HepG2 (cell line): Measurements from ENCODE around the gene CABLES2. TPM values are rescaled to one million over a fixed set of nuclear protein-coding genes. Genes with fewer than 3 reads are reported as not detected.
A peak's percentile ranks its signal among the peaks of the same experiment; 100 is the strongest.

Source experiments
- BATF2 ChIP-seq: sonication (generic); formaldehyde crosslinking; IDR thresholded peaks from 2 replicates; pipeline ENCODE4 v1.8.0; 2022; ENCODE audit warnings: mild to moderate bottlenecking, missing genetic modification reagents, moderate library complexity
- ETS1 ChIP-seq: sonication (generic); formaldehyde crosslinking; IDR thresholded peaks from 2 replicates; pipeline ENCODE4 v1.4.0; 2020; ENCODE audit warnings: missing genetic modification reagents
- MEIS2 ChIP-seq: sonication (generic); formaldehyde crosslinking; IDR thresholded peaks from 2 replicates; pipeline ENCODE4 v1.9.0; 2021; ENCODE audit warnings: mild to moderate bottlenecking, missing genetic modification reagents
- NFYB ChIP-seq: sonication (generic); formaldehyde crosslinking; IDR thresholded peaks from 2 replicates; pipeline ENCODE4 v1.4.0; 2020; ENCODE audit warnings: missing genetic modification reagents
- SKIL ChIP-seq: sonication (generic); formaldehyde crosslinking; IDR thresholded peaks from 2 replicates; pipeline ENCODE4 v1.8.0; 2022; ENCODE audit warnings: missing genetic modification reagents, mild to moderate bottlenecking, moderate library complexity, borderline replicate concordance
- STAT5B ChIP-seq: sonication (generic); formaldehyde crosslinking; IDR thresholded peaks from 2 replicates; pipeline ENCODE4 v1.4.0; 2020; ENCODE audit warnings: missing genetic modification reagents
- SUZ12 ChIP-seq: fragments of 150-350 bp; IDR thresholded peaks from 2 replicates; pipeline ENCODE4 v1.6.1; 2014; ENCODE audit warnings: low read depth, low read length
- TEAD3 ChIP-seq: optimal IDR thresholded peaks from 2 replicates; pipeline ENCODE3; 2016; ENCODE audit warnings: borderline replicate concordance
- THRA ChIP-seq: sonication (generic); formaldehyde crosslinking; IDR thresholded peaks from 2 replicates; pipeline ENCODE4 v1.4.0; 2020; ENCODE audit warnings: missing genetic modification reagents, borderline replicate concordance
- YEATS2 ChIP-seq: sonication (generic); formaldehyde crosslinking; IDR thresholded peaks from 2 replicates; pipeline ENCODE4 v1.4.0; 2020; ENCODE audit warnings: missing genetic modification reagents, borderline replicate concordance
- ZNF251 ChIP-seq: sonication (generic); formaldehyde crosslinking; IDR thresholded peaks from 2 replicates; pipeline ENCODE4 v1.9.0; 2021; ENCODE audit warnings: mild to moderate bottlenecking, missing genetic modification reagents
- ZNF264 ChIP-seq: sonication (generic); formaldehyde crosslinking; IDR thresholded peaks from 2 replicates; pipeline ENCODE4 v1.4.0; 2020; ENCODE audit warnings: missing genetic modification reagents
- ZNF407 ChIP-seq: sonication (generic); formaldehyde crosslinking; IDR thresholded peaks from one replicate; pipeline ENCODE4 v1.5.1; 2020; ENCODE audit warnings: mild to moderate bottlenecking, missing genetic modification reagents; ENCODE audit errors: not compliant biosample characterization
- ZNF430 ChIP-seq: sonication (generic); formaldehyde crosslinking; IDR thresholded peaks from 2 replicates; pipeline ENCODE4 v1.9.0; 2021; ENCODE audit warnings: mild to moderate bottlenecking, missing genetic modification reagents
- ZNF550 ChIP-seq: sonication (generic); formaldehyde crosslinking; IDR thresholded peaks from 2 replicates; pipeline ENCODE4 v1.4.0; 2020; ENCODE audit warnings: mild to moderate bottlenecking, missing genetic modification reagents, borderline replicate concordance
- ZNF556 ChIP-seq: sonication (generic); formaldehyde crosslinking; IDR thresholded peaks from 2 replicates; pipeline ENCODE4 v1.4.0; 2020; ENCODE audit warnings: mild to moderate bottlenecking, missing genetic modification reagents, borderline replicate concordance
- polyA plus RNA-seq, 8 experiments: library from polyadenylated mRNA; depleted of rRNA in 3 of 8; stranded (reverse) in 7 of 8; unstranded in 1 of 8; fragments of >200 nt; fragmentation: Illumina TruSeq in 4 of 8; extraction: Trizol in 4 of 8; gene quantifications; 2 replicates each; pipeline versions ENCODE4 v1.2.1 to v1.2.3, GENCODE V29; 2011 to 2016; ENCODE audit warnings: low read depth in 4 of 8, missing spikeins in 1 of 8, mixed read lengths in 1 of 8; ENCODE audit not compliant: insufficient read depth in 1 of 8
- total RNA-seq, 5 experiments: library from RNA; depleted of rRNA; stranded (reverse); fragments of >200 nt; fragmentation: Illumina TruSeq; extraction: Trizol; gene quantifications; 2 replicates each; pipeline ENCODE4 v1.2.3, GENCODE V29; 2016; ENCODE audit warnings: low read depth in 1 of 5

Gene CABLES2
- total and polyA plus RNA-seq, 2 of the 13 experiments (the other 11 are each of a cell fraction or from before 2014, with no cell fraction given), result 5.2 to 9.7 TPM

- TF ChIP-seq ZNF407 (CRISPR knock-in tag) (no peak), YEATS2 (CRISPR knock-in tag) (no peak), BATF2 (CRISPR knock-in tag) (0 out of 2 replicates have a peak, but pooled peaks have one; percentile 32), ZNF550 (CRISPR knock-in tag) (0 out of 2 replicates have a peak, but pooled peaks have one; percentile 5), THRA (CRISPR knock-in tag) (peak; percentile 86; the same call in 1 of the 2 replicates), ZNF251 (no peak), SKIL (CRISPR knock-in tag) (peak; percentile 89), ZNF556 (CRISPR knock-in tag) (no peak), STAT5B (CRISPR knock-in tag) (no peak), MEIS2 (CRISPR knock-in tag) (no peak), ZNF430 (CRISPR knock-in tag) (no peak), ETS1 (no peak), SUZ12 (no peak), TEAD3 (CRISPR knock-in tag) (no peak), NFYB (CRISPR knock-in tag) (no peak), ZNF264 (no peak)
These were observed 35.0 kb upstream of the CABLES2 start (continued) for GRCh38 chr20:62441987-62442539.
